CD4-positive, alpha-beta T cell treated with Interferon gamma for 1 hour (primary cell): ENCODE results near the gene NT5C1A.

ENCODE experiments used
- DNase-seq: peaks from one replicate; pipeline ENCODE4 v3.0.0-alpha.2; 2020

The NT5C1A gene

DNA sequence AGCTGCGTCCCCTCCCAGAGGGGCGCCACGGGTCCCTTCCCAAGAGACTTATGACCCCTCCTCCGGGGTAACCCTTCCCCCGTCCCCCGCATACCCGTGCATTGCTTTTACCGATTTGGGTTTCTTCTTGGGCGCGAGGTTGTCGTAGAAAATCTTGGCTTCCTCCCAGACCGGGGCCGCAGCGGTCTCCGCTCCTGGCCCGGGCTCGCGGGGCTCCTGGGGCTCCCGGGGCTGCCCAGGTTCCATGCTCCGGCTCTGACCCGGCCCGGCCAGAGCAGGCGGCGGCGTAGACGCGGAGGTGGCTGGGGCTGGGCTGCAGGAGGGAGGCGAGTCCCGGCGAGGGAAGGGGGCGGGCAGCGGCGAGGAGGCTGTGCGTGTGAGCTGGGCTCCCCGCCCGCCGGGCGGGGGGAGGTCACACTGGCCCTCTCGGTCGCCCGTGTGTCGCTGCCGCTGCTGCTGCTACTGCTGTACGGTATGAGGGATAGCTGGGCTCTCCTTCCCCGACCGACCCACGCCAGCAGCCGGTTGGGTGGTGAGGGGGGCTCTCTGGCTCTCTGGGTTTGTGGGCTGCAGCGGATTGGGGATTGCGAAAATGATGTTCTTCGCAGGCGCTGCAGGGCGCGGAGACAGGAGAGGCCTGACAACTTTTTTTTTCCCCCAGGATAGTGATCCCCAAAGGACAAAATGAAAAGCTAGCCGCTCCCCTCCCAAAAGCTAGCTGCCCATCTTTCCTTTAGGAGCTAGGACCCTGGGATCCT is at the start of gene NT5C1A:
TSS of gene NT5C1A (minus strand) at position 315 of the 758 bp plus-strand sequence. CDS start at position 246, 69 bp downstream.
- DNase-seq: no peak

DNA sequence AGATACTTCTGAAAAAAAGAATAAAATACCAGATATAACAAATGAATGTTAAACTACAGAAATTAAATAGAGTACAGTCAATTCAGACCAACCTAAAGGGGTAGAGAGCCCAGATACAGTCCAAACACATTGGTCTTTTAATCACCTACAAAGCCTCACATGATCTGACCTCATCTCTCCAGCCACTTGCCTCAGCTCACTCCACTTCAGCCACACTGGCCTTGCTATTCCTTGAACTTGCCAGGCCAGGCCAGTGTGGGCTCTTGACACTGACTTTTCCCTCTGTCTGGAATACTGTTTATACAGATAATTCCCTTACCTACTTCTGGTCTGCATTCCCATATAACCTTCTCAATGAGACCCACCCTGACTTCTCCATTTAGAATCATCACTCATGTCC is 49.8 kb upstream of the NT5C1A start:
- DNase-seq: no peak

DNA sequence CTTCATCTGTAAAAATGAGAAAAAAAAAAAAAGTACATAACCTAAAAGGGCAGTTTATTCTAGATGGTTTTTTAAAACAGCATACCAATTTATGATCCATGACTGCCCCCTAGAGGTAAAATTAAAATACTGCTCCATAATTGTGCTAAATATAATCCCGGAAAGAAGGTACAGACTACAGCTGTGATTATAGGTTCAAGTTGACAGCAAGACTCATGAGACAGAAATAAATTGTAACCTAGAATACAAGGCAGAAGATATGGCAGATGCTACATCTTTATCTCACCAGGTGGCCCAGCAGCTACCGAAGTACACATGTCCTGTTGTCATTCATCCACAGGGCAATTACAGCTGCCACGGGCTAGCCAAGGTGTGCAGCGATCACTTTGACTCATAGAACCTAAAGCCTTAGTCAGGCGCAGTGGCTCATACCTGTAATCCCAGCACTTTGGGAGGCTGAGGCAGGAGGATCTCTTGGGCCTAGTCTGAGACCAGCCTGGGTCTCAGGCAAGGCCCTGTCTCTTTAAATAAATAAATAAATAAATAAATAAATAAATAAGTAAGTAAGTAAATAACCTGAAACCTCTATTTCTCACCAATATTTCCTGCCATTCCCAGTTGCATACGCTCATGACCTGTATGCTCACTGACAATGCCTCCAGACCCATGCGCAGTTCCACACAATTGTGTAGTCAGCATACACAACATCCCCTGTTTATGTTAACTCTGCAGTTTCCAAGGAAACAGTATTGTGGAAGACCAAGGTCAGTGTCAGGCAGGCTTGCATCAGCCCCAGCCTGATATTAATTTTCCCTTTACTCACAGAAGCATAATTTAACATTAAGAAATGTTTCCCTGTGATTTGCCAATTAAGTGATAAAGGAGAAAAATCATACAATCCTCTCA is 48.4 kb upstream of the NT5C1A start:
- DNase-seq: no peak

DNA sequence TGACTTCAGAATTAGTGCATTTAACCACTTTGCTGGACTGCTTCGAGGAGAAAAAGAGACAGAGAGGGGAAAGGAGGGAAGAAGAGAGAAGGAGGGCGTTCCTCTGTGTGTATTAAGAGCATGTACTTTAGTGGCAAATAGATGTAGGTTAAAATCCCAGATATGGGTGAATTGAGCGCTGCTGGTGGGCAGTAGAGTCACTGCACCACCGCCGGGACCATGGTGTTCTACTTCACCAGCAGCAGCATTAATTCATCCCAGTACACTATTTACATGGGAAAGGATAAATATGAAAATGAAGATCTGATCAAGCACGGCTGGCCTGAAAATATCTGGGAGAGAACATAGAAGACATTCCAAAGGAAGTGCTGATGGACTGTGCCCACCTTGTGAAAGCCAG is 45.9 kb upstream of the NT5C1A start:
- DNase-seq: no peak

DNA sequence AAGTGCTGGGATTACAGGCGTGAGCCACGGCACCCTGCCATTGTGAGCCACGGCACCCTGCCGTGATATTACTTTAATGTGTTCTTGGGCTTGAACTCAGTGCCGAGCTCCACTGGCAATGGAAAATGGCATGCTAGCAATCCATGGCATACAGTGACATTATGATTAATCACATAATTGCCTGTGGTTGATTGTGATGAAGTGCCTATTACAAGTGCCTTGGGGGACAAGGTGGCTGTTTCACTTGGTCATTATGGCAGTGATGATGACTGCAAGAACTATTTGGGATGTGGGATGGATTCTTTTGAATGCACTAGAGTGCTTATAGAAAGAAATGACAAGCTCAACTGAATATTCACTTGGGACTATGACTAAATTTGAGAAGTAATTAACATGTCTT is 41.6 kb upstream of the NT5C1A start:
- no peak for DNase-seq

DNA sequence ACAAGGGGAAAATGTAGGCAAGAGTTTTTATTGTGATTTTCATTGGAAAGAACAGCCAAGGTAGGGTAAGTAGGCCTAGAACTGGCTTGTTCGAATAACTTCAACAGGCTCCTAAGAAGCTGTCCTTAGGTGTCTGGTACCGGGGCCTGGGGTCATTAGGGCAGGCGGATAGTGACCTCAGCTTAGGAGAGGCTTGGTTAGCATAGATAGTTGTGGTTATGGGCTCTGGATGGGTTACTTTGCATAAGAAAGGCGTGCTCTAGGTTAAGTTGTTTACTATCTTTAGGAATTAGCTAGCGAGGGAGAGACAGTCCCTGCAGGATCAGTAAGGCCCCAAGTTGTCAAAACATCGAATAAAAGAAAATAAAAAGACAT is 40.0 kb upstream of the NT5C1A start:
- no peak for DNase-seq

DNA sequence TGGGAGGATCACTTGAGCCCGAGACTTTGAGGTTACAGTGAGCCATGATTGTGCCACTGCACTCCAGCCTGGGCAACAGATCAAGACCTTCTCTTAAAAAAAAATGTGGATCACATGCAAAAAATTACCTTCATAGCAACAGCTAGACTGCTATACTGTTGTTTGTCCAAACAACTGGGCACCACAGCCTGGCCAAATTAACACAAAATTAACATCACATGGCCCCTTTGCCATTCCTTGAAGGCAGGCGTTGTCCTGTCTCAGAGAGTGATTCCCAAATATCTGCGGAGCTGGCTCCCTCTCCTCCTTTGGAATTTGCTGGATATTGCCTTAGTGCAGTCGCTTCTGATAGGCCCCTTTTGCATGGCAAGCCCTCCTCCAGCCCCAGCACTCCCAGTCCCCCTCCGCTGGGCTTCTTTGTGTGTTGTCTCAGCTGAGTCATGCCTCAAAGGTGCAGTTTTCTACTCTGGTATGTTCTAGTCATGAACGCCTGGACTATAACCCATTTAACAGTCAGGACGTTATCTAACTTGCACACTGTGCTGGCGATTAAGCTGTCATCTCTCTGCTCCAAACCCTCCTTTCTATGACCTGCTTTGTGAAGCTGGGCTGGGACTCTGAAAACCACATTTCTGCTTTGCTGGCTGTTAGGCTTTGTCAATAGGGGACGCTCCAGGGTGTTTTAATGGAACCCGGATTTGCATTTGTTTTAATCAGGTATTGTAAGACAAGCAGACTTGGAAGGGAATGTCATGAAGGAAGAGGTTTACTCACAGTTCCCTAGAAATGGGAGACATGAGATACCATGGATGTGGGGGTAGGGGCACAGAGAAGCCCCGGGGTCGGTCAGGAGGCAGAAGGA is 39.4 kb upstream of the NT5C1A start:
- no peak for DNase-seq

DNA sequence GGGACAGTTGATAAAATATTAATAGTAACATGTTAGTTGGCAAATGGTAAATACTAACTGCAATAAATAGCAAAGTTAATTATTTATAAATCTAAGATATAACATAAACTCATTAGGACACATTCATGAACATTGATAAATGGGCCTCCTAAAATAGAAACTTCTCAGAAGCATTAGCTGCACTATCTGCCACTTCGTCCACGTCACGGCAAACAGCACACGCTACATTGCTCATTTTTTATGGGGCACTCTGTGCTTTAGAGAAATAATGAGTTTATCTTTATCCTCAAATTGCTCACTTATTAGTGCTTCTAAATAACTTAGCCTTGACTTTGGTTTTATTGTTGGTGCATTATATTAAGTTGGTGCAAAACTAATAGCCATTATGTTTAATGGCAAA is 35.6 kb upstream of the NT5C1A start:
- no peak for DNase-seq

DNA sequence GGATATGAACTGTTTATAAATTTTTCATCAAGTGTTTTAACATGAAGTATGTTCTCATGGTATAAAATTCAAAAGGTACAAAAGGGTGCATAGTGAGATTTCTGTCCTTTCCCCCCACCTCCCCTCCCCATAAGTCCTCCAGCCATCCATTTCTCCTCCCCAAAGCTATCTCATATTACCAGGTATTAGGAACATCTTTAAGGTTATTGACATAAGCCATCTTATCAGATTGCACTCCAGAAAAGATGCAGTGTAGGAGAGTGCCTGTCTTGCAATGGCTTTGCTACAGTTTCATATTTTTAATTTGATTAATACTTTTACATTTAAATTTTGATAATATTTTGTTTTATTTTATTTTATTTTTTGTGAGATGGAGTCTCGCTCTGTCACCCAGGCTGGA is 32.9 kb upstream of the NT5C1A start:
- no peak for DNase-seq

DNA sequence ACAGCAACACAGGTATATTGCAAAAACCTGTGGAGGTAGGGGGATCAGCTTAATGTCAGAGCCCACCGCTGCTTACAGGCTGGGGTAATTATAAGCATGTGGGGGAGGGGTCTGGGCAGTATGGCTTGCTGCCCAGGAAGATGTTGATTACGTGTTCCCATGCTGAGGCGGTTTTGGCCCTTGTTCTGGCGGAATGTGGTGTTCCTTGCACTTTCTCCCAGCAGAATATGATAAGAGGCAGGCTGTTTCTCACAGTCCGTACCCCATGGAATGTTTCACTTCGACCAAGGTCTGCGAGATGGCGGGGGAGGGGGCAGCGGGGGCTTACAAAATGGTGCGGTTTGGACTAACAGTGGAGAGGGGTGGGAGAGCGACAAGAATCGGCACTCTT is 29.1 kb upstream of the NT5C1A start:
- no peak for DNase-seq

DNA sequence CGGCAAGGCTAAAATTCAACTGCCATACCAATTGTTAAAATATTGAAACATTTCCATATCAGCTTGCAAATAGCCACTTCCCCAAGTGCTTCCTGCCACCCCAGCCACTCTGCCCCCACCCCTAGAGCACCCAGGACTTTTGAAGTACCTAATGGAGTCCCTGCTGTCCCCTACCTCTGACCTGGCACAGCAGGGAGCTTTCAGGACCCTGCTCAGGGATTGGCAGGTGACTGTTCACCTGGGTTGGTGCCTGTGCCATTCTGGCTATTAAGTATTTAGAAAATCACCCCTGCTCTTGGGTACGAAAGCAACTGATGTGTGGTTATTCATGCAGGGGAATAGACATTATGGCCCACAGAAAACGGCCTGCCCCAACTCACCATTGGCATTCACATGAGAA is 28.4 kb upstream of the NT5C1A start:
- no peak for DNase-seq

DNA sequence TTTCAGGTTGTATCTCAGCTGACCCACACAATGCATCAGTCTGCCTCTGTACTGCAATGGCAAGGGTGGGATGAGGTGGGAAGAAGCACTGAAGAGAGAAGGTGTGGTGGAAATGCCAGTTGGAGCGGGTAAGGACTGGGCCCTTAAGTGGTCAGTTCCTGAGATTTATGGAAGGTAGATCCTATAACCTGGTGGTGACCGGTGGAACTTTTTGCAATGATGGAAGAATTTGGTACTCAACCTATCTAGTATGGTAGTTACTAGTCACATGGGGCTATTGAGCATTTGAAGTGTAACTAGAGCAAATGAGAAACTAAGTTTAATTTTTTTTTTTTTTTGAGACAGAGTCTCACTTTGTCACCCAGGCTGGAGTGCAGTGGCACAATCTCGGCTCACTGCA is 27.5 kb upstream of the NT5C1A start:
- no peak for DNase-seq

DNA sequence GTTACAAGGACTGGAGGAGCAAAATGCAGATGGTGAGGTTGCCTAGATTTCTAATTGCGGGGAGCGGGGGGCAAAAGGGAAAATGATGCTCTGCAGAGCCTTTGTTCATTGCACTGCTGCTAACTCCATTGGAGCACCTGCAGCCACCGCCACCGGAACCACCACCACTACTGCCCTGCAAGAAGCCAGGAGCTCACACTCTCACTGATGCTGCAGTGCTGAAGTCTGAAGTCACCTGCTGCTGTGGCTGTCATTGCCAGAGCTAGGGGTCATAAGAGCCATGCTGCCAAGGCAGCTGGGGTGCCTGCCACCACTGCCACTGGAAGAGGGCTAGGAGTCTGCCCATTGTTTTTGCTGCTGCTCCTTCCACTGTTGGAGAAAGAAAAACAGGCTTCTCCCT is 26.7 kb upstream of the NT5C1A start:
- no peak for DNase-seq

DNA sequence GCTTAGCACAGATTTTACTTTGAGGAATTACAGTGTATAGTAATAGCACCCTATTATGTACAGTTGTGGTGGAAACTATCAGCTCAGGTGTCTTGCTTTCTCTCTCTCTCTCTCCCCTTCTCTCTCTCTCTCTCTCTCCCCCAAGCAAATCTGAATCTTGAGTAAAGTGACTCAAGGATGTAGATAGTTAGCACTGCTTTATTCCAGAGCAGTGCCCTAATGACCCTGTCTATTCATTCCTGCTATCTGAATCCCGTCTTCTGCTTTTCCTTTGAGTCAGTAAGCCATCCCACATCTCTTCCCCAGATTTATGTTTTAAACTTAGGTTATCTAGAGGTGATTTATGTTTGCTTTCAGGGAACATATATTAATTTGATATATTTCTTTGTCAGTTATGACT is 24.5 kb upstream of the NT5C1A start:
- no peak for DNase-seq

DNA sequence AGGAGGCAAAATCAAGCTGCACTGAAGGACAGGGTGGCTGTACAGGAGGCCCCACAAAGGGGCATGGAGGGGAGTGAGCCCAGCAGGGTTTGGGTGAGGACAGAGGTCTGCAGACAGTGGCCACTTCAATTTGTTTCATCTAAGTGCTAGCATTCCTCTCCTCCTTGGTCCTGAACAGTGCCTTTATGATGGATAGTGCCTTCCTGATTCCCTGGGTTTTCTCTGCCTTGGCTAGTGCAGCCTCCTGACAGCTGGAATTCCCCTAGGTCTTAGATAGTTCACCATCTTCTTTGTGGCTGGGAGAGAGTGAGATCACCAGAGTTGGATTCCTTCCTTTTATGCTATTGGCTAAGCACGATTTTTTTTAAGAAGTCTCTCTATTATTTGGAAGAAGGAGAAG is 23.1 kb upstream of the NT5C1A start:
- DNase-seq: no peak

DNA sequence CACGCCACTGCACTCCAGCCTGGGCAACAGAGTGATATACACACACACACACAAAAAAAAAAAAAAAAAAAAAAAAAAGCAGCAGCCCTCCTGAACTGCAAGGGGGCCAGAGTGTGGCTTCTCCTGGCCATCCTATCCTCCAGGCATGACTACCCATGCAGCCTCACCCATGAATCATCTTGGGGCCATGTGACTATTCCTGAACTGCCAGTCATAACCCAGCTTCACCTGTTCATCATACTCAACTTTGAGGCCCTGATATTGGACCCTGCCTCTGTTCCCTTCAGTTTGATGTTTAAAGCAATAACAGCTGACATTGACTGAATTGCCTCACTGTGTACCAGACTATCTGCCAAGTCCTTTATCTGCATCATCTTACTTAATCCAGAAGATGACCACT is 22.1 kb upstream of the NT5C1A start:
- no peak for DNase-seq

DNA sequence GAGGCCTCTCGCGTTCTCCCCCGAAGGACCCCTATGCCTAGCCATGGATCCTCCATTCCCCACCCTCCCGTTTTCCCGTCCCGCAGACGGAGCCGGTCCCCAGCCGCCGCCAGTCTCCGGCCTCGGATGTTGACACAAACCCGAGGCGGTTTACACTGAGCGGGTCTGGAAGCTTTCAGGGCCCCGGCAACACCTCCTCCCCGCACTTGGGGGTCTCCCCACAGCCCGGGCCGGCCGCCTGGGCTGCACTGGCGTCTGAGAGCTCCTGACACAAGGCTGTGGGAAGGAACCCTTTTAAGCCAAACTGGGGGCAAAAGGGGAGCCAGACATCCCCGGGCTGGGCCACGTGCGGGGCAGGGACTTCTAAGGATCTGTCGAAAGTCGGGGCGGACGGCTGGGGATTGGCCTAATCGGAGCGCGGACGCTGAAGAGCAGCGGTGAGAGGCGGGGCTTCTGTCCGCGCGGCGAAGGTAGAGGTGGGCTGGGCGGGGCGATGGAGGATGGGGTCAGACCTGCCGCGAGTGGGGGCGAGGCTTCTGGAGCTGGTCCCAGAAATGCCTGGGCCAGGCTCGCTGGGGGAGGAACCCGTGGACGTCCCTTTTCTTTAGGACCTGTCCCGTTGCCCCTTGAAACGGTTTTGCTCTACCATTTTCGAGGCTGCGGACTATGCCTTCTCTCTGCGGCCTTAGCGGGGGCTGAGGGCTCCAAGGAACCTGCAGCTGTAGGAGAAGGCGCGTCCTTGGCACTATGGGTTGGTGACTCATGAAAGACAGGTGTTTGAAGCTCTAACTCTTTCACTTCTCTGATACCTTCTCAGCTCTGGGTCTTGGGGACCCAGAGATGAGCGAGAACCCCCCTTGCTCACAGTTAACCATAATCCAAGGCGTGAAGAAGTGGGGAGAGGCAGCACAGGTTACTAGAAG is 20.5 kb upstream of the NT5C1A start:
- DNase-seq: peak; percentile 21

DNA sequence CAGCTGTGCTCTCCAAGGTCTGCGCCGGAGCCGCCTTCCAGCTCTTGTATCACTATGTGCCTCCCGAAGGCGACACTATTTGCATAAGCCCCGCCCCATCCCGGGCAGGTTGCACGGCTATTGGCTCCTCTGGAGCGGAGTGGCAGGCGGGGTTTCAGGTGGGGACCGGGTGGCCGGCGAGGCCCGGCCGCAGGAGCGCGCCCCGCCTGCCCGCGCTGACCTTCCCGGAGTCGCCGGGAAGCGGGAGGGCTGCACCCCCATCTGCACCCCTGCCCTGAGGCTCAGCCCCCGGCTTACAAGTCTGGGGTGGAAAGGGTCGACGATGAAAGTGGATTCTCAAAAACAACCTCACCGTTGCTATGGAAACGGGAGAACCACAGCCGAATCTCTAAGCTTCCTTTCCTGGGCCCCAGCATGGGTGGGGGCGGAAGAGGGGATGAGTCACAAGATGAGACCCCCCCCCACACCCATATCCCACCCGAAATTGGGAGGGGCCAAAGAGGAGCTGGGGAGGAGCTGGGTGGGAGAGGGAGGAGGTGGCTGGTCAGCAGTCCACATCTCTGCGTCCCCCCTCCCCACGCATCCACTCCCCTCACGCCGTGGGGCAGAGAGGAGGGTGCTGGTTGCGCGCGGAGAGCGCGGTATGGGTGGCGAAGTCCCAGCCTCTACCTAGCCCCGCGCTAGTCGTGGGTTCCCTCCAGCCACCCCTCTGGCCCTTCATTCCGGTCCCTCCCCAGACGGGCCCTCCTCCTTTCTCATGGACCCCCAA is 19.7 kb upstream of the NT5C1A start, which contains the start of gene HPCAL4:
TSS of gene HPCAL4 (minus strand) at position 51 of the 769 bp plus-strand sequence. CDS start 6,830 bp downstream, outside the sequence.
- DNase-seq: peak; percentile 92

DNA sequence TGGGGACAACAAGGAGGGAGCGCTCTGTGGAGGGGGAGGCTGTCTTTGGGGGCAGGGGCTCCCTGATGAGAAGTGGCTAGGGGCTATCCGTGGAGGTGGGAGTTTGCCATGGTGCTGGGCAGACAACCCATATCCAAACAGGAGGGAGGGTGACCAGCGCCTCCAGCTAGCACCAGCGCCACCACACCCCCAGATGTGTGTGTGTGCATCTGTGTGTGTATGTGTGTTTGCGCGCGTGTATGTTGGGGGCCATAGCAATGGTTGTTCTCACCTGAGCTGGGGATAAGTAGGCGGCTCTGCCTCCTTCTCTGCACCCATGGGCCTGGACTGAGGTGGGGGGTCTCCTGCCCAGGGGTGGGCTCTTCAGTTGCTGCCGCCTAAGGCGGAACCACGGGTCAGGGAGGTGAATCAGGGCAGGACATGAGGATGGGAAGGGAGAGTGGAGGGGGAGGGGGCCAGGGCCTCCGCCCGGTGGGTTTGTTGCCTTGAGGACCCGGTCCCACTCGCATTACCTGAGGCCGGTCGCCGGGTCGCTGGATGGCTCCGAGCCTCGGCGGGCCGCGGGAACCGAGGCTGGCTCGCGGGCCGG is 19.0 kb upstream of the NT5C1A start:
- no peak for DNase-seq

DNA sequence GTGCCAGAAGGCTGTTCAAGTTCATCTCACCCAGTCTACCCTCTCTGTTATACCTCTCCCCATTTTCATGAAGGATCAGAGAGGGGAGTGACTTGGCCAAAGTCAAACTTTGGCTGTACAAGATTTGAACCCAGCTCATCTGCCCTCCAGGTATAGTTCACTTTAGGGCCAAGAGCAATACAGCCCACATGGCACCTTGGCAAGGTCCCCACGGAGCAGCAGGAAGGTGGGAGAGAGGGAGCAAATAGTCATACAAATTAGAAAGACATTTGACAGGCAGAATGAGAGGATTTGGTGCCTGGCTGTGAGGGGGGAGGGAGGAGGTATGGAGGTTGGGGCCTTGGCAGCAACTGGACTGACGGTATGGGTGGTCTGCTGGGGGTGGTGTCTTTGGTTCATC is 18.3 kb upstream of the NT5C1A start:
- DNase-seq: no peak

DNA sequence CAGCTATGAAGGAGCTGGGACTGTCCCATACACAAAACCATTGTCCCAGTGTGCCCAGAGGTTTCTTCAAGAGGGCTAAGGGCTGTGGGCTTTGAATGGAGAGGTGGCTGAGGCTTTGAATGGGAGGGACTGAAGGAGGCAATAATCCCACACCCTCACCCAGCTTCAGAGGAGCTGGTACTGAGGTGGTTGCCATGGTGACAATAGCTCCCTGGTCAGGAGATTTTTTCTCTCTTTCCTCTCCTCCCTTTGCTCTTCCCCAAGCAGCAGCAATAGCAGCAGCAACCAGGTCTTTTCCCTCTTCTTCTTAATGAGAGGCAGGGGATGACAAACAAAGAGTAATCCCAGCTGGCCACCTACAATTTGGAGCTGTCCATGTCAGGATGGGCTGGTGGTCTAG is 17.7 kb upstream of the NT5C1A start:
- DNase-seq: no peak
